GM08714 (cell line): ENCODE results near the gene IGSF3.

Experiments used
- H3K4me3 ChIP-seq: fragments of 200-500 bp; sonication (Bioruptor generic); 2 replicates; pipeline ENCODE4 v1.5.1; 2014; ENCODE audit warnings: mild to moderate bottlenecking, low read length, inconsistent platforms
- ZNF274 ChIP-seq: IDR thresholded peaks from 2 replicates; pipeline ENCODE4 v1.6.1; 2012; ENCODE audit warnings: mild to moderate bottlenecking, low read depth, low read length

Gene IGSF3

DNA sequence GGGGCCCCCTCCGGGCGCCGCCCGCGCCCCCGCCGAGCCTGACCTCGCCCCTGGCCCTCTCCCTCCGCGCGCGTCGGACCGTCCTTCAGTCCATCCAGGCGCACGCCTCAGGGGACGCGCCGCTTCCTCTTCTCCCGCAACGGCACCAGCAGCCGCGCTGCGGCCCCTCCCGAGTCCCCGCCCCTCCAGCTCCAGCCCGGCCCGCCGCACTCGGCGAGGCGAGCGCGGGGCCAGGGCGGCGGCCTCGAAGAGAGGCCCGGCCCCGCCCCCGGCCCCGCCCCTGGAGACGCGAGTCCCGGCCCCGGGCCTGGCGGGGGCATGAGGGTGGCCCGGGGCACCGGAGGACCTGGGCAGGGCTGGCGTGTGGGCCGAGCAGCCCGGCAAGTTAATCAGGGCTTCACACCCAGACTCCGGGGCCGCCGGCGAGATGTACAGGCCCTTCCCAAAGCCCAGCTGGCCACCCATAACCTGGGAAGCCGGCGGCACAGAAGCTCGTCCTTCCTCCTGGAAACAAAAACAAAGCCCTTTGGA, at the start of gene IGSF3:
TSS of gene IGSF3 (minus strand) at position 159 of the 531 bp plus-strand sequence. CDS start 1,407 bp downstream, outside the sequence.
- H3K4me3 ChIP-seq = peak within 1 kb of the TSS; percentile 67
- no peak for TF ChIP-seq ZNF274

GRCh38 chr1:116717318-116717717, 49.8 kb upstream of the IGSF3 start:
- no peak for TF ChIP-seq ZNF274
- no peak overlapping the region for H3K4me3 ChIP-seq

GRCh38 chr1:116716391-116716790, 48.9 kb upstream of the IGSF3 start:
- no peak overlapping the region for H3K4me3 ChIP-seq
- no peak for TF ChIP-seq ZNF274

GRCh38 chr1:116713474-116713873, 45.9 kb upstream of the IGSF3 start:
- H3K4me3 ChIP-seq = no peak overlapping the region
- no peak for TF ChIP-seq ZNF274

DNA sequence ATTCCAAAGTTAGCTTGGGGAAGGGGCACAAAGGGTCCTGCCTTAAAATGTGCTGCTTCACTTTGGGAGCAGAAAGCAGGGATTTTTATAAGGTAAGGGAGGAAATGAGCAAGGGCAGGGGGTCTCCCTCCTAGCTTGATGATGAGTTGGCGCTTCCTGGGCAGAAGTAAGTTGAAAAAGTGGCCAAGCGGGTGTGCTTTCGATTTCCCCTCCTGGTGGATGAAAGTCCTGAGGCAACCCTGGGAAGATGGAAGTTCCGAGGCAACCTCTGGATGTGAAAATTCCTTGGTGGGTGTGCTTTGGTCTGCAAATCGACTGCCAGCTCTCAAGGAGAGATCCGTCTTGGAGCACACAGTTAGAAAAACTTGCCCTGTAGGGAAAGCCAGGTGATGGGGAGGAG, 45.0 kb upstream of the IGSF3 start:
- no peak overlapping the region for H3K4me3 ChIP-seq
- no peak for TF ChIP-seq ZNF274

DNA sequence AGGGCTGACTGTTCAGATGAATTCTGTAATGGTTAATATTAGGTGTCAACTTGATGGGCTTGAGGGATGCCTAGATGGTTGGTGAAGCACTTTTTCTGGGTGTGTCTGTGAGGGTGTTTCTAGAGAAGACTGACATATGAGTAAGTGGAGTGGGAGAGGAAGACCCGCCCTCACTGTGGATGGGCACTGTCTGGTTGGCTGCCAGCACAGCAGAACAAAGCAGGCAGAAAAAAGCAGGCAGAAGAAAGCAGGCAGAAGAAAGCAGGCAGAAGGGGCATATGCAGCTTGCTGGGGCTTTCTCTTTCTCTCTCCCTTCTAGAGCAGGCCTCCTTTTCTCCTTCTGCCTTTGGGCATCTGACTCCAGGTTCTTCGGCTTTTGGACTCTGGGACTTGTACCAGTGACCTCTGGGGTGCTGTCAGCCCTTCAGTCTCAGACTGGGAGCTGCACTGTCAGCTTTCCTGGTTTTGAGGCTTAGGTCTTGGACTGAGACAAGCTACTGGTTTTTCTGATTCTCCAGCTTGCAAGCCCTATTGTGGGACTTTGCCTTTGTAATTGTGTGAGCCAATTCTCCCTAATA, 43.8 kb upstream of the IGSF3 start:
- H3K4me3 ChIP-seq = no peak overlapping the region
- no peak for TF ChIP-seq ZNF274

DNA sequence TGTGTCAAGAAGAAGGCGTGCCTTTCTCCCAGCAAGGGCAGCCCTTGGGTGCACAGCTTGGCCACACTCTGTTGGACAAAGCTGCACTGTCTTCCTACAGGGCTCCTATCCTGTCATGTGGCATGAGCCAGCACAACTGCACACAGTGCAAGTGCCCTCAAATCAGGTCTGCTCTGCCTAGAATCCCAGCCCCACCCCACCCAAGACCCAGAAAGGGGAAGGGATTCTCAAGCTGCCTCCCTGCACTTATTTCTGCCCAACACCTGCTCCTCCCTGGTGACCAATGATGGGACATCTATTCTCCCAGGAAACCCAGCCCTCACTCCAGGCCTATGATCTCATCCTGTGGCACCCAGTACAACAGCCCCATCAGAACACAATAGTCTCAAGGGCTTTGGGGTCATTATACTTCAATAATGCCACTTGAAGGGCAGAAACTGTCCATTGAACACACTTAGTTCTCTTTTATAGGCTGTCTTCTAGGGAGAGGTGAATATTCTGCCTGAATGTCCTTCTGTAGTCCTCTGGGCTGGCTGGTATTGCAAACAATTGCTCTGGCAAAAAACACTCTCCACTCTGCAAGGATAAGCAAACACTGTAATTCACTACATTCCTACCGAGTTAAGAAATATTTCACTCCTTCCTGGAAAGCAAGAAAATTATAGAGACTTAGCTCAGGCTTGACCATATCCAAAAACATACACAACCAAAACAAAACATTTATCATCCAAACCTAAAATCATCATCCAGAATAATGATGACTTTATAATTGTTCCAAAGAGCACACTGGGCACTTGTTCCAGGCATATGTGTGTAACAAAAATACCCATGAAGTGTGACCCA, 43.1 kb upstream of the IGSF3 start:
- no peak overlapping the region for H3K4me3 ChIP-seq
- TF ChIP-seq ZNF274 = no peak

- TF ChIP-seq ZNF274 = no peak
- no peak overlapping the region for H3K4me3 ChIP-seq
Observed at GRCh38 chr1:116709666-116710167, 42.2 kb upstream of the IGSF3 start.

GRCh38 chr1:116708255-116708900, 40.8 kb upstream of the IGSF3 start:
- no peak overlapping the region for H3K4me3 ChIP-seq
- TF ChIP-seq ZNF274 = no peak

DNA sequence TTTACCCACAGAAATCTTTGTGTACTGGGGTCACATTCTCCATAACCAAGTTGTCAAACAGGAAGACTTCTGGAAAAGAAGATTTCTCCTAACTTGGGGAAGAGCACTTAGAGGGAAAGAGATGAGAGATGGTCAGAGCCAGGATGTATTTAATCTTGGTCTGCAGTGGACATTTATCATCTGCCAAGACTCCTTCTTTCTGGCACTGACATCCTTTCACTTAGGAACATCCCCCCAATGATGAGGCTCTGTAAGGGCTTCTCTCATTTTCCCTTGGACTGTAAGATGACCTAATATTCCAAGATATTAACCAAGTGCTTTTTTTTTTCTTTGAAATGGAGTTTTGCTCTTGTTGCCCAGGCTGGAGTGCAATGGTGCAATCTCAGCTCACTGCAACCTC, 39.3 kb upstream of the IGSF3 start:
- H3K4me3 ChIP-seq = no peak overlapping the region
- no peak for TF ChIP-seq ZNF274

- H3K4me3 ChIP-seq = no peak overlapping the region
- no peak for TF ChIP-seq ZNF274
Observed at GRCh38 chr1:116706123-116706522, 38.6 kb upstream of the IGSF3 start.

DNA sequence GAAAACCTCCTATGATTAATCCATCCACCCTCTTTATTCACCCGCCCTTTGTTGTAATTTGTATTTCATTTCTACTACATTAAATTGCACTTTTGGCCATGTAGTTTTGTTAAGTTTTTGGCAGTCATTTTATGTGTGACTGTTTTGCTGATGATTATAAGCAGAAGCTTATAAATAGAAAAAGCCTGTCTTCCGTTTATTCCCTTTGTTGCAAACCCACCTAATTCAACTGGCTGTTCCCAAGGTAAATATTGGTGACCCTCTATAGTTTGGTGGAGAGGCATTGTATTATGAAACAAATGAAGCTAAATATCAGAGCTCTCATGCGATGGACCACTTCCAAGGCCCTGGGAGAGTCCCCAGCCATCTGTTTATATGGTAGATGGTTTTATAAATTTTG, 36.7 kb upstream of the IGSF3 start:
- no peak for TF ChIP-seq ZNF274
- H3K4me3 ChIP-seq = no peak overlapping the region

DNA sequence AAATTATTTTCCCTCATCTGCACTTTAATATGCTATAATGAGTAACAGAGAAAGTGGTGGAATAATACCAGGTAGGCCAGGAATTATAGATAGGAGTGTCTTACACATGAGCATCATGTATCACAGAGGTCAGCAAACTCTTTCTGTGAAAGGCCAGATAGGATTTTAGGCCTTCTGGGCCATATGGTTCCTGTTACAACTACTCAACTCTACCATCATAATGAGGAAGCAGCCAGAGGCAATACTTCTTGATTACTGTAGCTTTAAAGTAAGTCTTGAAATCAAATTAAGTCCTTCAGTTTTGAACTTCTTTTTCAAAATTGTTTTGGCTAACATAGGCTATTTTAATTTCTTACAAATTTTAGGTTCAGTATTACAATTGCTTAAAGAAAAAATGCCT, 32.1 kb upstream of the IGSF3 start:
- TF ChIP-seq ZNF274 = no peak
- H3K4me3 ChIP-seq = no peak overlapping the region

DNA sequence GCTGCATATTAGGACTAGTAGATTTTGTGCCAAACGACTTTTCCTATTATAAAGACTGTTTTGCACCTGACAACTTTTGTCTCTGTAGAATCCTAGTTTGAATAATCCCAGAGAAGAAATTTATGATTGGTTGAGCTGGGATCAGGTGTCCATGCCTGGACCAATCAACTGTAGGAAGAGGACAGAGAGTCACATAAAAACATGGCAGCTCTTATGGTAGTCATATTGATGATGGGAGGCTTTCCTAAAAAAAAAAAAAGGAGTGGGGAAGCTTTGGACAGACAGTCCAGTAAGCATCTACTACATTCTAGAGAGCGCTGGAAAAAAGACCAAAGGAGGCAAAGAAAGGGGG, 30.7 kb upstream of the IGSF3 start:
- TF ChIP-seq ZNF274 = no peak
- H3K4me3 ChIP-seq = no peak overlapping the region

GRCh38 chr1:116697548-116698243, 30.2 kb upstream of the IGSF3 start:
- H3K4me3 ChIP-seq = no peak overlapping the region
- no peak for TF ChIP-seq ZNF274
